ENCODE data around the gene MAML2.

DNA sequence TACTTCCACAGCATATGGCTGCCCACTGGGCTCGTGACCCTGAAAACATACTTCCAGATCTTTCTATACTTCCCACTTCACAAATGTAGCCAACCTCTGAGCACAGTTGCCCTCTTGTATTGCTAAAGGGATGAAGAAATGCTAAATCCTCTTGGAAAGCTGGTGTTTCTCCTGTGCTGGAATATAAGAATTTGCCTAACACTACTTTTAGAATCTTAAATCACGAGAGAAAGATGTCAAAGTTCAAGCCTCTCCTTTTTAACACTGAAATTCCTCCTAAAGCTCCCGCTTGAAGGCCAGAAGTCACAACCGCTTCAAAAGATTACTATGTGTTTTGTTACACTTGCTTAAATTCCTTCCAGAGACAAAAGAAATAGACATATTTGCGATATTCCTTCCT is 21.9 kb downstream of the MAML2 start:
- TF ChIP-seq, protein P1, sequence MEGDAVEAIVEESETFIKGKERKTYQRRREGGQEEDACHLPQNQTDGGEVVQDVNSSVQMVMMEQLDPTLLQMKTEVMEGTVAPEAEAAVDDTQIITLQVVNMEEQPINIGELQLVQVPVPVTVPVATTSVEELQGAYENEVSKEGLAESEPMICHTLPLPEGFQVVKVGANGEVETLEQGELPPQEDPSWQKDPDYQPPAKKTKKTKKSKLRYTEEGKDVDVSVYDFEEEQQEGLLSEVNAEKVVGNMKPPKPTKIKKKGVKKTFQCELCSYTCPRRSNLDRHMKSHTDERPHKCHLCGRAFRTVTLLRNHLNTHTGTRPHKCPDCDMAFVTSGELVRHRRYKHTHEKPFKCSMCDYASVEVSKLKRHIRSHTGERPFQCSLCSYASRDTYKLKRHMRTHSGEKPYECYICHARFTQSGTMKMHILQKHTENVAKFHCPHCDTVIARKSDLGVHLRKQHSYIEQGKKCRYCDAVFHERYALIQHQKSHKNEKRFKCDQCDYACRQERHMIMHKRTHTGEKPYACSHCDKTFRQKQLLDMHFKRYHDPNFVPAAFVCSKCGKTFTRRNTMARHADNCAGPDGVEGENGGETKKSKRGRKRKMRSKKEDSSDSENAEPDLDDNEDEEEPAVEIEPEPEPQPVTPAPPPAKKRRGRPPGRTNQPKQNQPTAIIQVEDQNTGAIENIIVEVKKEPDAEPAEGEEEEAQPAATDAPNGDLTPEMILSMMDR (IDR thresholded peaks at IDR 0.05; ENCODE audit: borderline replicate concordance, extremely low read depth, low read length, poor library complexity, severe bottlenecking): no peak
- no peak for TF ChIP-seq EZH2 (IDR thresholded peaks at IDR 0.05; ENCODE audit: borderline replicate concordance, low read depth, low read length, severe bottlenecking)

Measured in DND-41 (cell line).